ENCODE measurements around the gene TTLL13.

DNA sequence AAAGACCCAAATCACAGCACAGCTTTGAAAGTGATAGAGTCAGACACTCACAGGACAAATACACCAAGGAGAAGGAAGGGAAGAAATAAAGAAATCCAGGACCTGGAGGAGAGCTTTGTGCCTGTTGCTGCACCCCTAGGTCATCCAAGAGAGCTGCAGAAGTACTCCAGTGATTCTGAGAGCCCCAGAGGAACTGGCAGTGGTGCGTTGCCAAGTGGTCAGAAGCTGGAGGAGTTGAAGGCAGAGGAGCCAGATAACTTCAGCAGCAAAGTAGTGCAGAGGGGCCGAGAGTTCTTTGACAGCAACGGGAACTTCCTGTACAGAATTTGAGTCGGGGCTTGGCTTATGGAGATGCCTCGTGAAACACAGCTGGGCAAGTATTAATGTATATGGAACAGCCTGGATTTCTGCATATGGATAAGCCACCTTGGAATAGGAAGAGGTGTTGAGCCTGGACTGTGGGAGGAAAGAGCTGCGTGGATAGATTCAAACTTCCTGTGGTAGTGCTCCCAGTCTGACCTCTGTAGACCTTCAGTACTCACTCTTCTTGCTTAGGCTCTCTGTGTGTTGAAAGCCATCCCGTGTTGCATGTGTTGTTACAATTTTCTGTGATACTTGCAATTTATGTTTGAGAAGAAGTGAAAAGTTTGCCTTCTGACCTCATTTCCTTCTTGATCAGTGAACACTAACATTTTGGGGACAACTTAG lies 22.3 kb downstream of the TTLL13 start:
- TF ChIP-seq, protein P1, sequence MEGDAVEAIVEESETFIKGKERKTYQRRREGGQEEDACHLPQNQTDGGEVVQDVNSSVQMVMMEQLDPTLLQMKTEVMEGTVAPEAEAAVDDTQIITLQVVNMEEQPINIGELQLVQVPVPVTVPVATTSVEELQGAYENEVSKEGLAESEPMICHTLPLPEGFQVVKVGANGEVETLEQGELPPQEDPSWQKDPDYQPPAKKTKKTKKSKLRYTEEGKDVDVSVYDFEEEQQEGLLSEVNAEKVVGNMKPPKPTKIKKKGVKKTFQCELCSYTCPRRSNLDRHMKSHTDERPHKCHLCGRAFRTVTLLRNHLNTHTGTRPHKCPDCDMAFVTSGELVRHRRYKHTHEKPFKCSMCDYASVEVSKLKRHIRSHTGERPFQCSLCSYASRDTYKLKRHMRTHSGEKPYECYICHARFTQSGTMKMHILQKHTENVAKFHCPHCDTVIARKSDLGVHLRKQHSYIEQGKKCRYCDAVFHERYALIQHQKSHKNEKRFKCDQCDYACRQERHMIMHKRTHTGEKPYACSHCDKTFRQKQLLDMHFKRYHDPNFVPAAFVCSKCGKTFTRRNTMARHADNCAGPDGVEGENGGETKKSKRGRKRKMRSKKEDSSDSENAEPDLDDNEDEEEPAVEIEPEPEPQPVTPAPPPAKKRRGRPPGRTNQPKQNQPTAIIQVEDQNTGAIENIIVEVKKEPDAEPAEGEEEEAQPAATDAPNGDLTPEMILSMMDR (conservative IDR thresholded peaks at IDR 0.05 in 1 of 2, IDR thresholded peaks at IDR 0.05 in 1 of 2; ENCODE audit: low read depth in 1 of 2, low read length in 2 of 2), result no peak
- no peak for TF ChIP-seq EZH2 (IDR thresholded peaks at IDR 0.05; ENCODE audit: low read length, missing control alignments)
